ENCODE data around the gene CEP112. TPM values are rescaled to one million over a fixed set of nuclear protein-coding genes. Genes with fewer than 3 reads are reported as not detected.

Gene CEP112
- total and polyA plus RNA-seq, 2 of the 8 experiments (the other 6 are each of a cell fraction or from before 2014, with no cell fraction given), result 0.62 to 3.1 TPM

DNA sequence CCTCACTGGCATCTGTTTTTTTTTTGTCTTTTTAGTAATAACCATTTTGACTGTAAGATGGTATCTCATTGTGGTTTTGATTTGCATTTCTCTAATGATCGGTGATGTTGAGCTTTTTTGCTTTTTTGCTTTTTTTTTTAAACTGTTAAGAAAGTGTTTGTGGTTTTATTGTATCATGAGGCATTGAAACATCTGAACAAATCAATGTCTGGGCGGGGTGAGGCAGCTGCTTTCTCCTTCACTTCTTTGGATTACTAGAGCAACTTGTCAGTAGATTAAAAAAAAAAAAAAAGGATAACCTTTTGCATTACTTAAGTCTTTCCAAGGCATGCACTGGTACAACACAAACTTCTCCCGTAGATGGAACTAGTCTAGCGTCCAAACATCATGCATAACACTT lies 191.7 kb downstream of the CEP112 start:
- FAIRE-seq, result no peak
- no peaks in the 10 kb centered on the region for H3K4me1 ChIP-seq (replicated peaks in 1 of 4; ENCODE audit: control insufficient read depth in 3 of 4, insufficient read depth in 4 of 4, low read length in 3 of 4)
- H4K91ac ChIP-seq (replicated peaks; ENCODE audit: insufficient read length, low read length), result no peak overlapping the region
- H2AK5ac ChIP-seq (ENCODE audit: low read depth, low read length), result no peak overlapping the region
- no peak overlapping the region for H2BK15ac ChIP-seq (ENCODE audit: low read length)
- no peaks in the 10 kb centered on the region for H3K27me3 ChIP-seq (replicated peaks in 1 of 4; ENCODE audit: control insufficient read depth in 3 of 4, extremely low read depth in 1 of 4, insufficient read depth in 3 of 4, low read length in 3 of 4)
- CTCF ChIA-PET (ENCODE audit: partially characterized antibody), result no interaction called here
- no peak overlapping the region for H2BK20ac ChIP-seq (ENCODE audit: low read length)
- no peak overlapping the region for H3K56ac ChIP-seq (replicated peaks; ENCODE audit: insufficient read length, low read depth, low read length)
- H3K23ac ChIP-seq (ENCODE audit: insufficient read length), result no peak overlapping the region
- peak overlapping the region; percentile 18; the same call in 1 of the 2 replicates for H2BK5ac ChIP-seq (ENCODE audit: low read depth, low read length)
- H4K20me1 ChIP-seq (replicated peaks in 1 of 2; ENCODE audit: control insufficient read depth in 1 of 2, insufficient read depth in 2 of 2, low read length in 2 of 2), result no peaks in the 10 kb centered on the region
- H3K4me3 ChIP-seq (ENCODE audit: extremely low read depth in 1 of 4, insufficient read depth in 2 of 4, low read depth in 3 of 4, low read length in 4 of 4), result no peak overlapping the region
- H4K5ac ChIP-seq (ENCODE audit: insufficient read length, low read depth, low read length), result no peak overlapping the region
- H3K9me3 ChIP-seq (ENCODE audit: insufficient read depth in 2 of 2, low read depth in 1 of 2, low read length in 1 of 2), result no peaks in the 10 kb centered on the region
- DNase-seq (ENCODE audit: low read depth in 1 of 2, low spot score in 2 of 2), result no peak
- H3K79me2 ChIP-seq (ENCODE audit: control insufficient read depth in 1 of 2, insufficient read depth in 2 of 2, low read length in 2 of 2), result no peaks in the 10 kb centered on the region
- H3K36me3 ChIP-seq (ENCODE audit: control insufficient read depth in 2 of 4, insufficient read depth in 4 of 4, low read length in 3 of 4), result no peaks in the 10 kb centered on the region
- H2BK120ac ChIP-seq (replicated peaks; ENCODE audit: low read depth, low read length), result no peak overlapping the region
- no peaks in the 10 kb centered on the region; the same call in 1 of the 2 replicates for H3K23me2 ChIP-seq (ENCODE audit: low read depth, low read length)
- no peak overlapping the region for H3K27ac ChIP-seq (ENCODE audit: low read depth, low read length)
- WGBS, 2 experiments (ENCODE audit: extremely low coverage in 1 of 2, insufficient coverage in 1 of 2, insufficient read length in 1 of 2, insufficient replicate concordance in 2 of 2, low coverage in 1 of 2, low lambda C conversion rate in 2 of 2, missing lambda C conversion rate in 1 of 2), result 81% methylated on average over 4 of the region's 4 CpGs; no CpG with 5 or more reads in 1 of the 2 experiments
- no peaks in the 10 kb centered on the region for H3K79me1 ChIP-seq (ENCODE audit: low read depth, low read length)
- H2BK12ac ChIP-seq (ENCODE audit: low read depth, low read length), result no peak overlapping the region
- H3K4ac ChIP-seq (replicated peaks; ENCODE audit: insufficient read length, low read depth, low read length), result no peak overlapping the region
- H3K14ac ChIP-seq (ENCODE audit: insufficient read length), result no peak overlapping the region
- no peak overlapping the region for H3K9ac ChIP-seq (replicated peaks in 1 of 4; ENCODE audit: extremely low read depth in 1 of 4, low read depth in 3 of 4, low read length in 3 of 4)
- H3K4me2 ChIP-seq (ENCODE audit: insufficient read depth in 1 of 2, low read depth in 2 of 2, low read length in 2 of 2), result no peak overlapping the region
- no peak overlapping the region for H2AFZ ChIP-seq (ENCODE audit: low read length)
- H4K8ac ChIP-seq (ENCODE audit: extremely low read depth, insufficient read depth, low read length), result no peak overlapping the region
- H3K18ac ChIP-seq (ENCODE audit: extremely low read depth, low read length), result no peak overlapping the region
- POLR2A ChIA-PET (ENCODE audit: partially characterized antibody), result no interaction called here
- TF ChIP-seq NANOG (IDR thresholded peaks at IDR 0.05; ENCODE audit: insufficient read depth, low read depth, low read length, poor library complexity, severe bottlenecking), result no peak
- TF ChIP-seq CEBPB (IDR thresholded peaks at IDR 0.05; ENCODE audit: low read depth, low read length), result no peak
- no peak for TF ChIP-seq PHF8 (conservative IDR thresholded peaks at IDR 0.05; ENCODE audit: low read depth, low read length)
- TF ChIP-seq, protein P1, sequence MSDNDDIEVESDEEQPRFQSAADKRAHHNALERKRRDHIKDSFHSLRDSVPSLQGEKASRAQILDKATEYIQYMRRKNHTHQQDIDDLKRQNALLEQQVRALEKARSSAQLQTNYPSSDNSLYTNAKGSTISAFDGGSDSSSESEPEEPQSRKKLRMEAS (IDR thresholded peaks at IDR 0.05), result no peak
- no peak for TF ChIP-seq POLR2A (IDR thresholded peaks at IDR 0.05; ENCODE audit: control extremely low read depth in 1 of 2, low read depth in 2 of 2, low read length in 2 of 2)
- no peak for TF ChIP-seq RBBP5 (IDR thresholded peaks at IDR 0.05; ENCODE audit: borderline replicate concordance, low read depth, low read length)
- TF ChIP-seq CHD2 (IDR thresholded peaks at IDR 0.05; ENCODE audit: low read length), result no peak
- TF ChIP-seq ZNF274 (IDR thresholded peaks at IDR 0.05; ENCODE audit: borderline replicate concordance, extremely low read depth, low read length), result no peak
- TF ChIP-seq CREB1 (IDR thresholded peaks at IDR 0.05), result no peak
- TF ChIP-seq SIN3A (conservative IDR thresholded peaks at IDR 0.05 in 1 of 2, IDR thresholded peaks at IDR 0.05 in 1 of 2; ENCODE audit: low read depth in 1 of 2, low read length in 2 of 2), result no peak
- TF ChIP-seq BRCA1 (IDR thresholded peaks at IDR 0.05; ENCODE audit: low read depth, low read length), result no peak

Data from H1 (cell line).